Ovary (tissue), 10 donors: ENCODE measurements around the gene TNS4. TPM values are rescaled to one million over a fixed set of nuclear protein-coding genes. Genes with fewer than 3 reads are reported as not detected.
A peak's percentile ranks its signal among the peaks of the same experiment; 100 is the strongest.

Source experiments
- DNase-seq, 5 donors: peaks; one replicate each; pipeline ENCODE4 v3.0.0-alpha.2; 2019 to 2020
- H3K27ac ChIP-seq, 2 donors: fragments of 200-600 bp; one replicate each; pipeline versions ENCODE4 v1.5.1 to v1.8.0; 2019 to 2022
- H3K27me3 ChIP-seq: fragments of 200-600 bp; one replicate; pipeline ENCODE4 v1.8.0; 2022
- H3K36me3 ChIP-seq: fragments of 200-600 bp; sonication (generic); one replicate; pipeline ENCODE4 v1.5.1; 2019
- H3K4me1 ChIP-seq: one replicate; pipeline ENCODE4 v1.8.1; 2013; ENCODE audit warnings: mild to moderate bottlenecking, moderate library complexity; ENCODE audit not compliant: insufficient read depth
- H3K4me3 ChIP-seq: fragments of 200-600 bp; sonication (generic); one replicate; pipeline ENCODE4 v1.5.1; 2017
- H3K9me3 ChIP-seq, 2 donors: fragments of 200-600 bp in 1 of 2; sonication (generic) in 1 of 2; one replicate each; pipeline versions ENCODE4 v1.5.1 to v1.8.1; 2013 to 2019; ENCODE audit warnings: mild to moderate bottlenecking in 1 of 2, moderate library complexity in 1 of 2
- EP300 ChIP-seq: sonication (generic); formaldehyde crosslinking; IDR thresholded peaks from one replicate; pipeline ENCODE4 v1.6.1; 2017; ENCODE audit warnings: antibody characterized with exemption
- POLR2A ChIP-seq: fragments of 450-650 bp; IDR thresholded peaks from one replicate; pipeline ENCODE4 v1.6.1; 2017; ENCODE audit warnings: antibody characterized with exemption, mild to moderate bottlenecking, moderate library complexity
- WGBS, 3 donors: extraction: QIAGEN DNeasy Blood & Tissue Kit in 1 of 3; methylation state at CpG; one replicate each; pipeline versions ENCODE4 v1.1.5 to v1.1.7; 2013 to 2017; 5-methylcytosine and 5-hydroxymethylcytosine counted together
- intact Hi-C, 4 donors: fragments of 100-400 bp; cut with DNase I; formaldehyde crosslinking; loops; one replicate each; pipeline versions ENCODE4 v1.11.0 to v1.15.1; 2022 to 2023
- long read RNA-seq, 3 donors: library from polyadenylated mRNA in 2 of 3; unstranded in 2 of 3; transcript quantifications; one replicate each; pipeline ENCODE4 v2.0.0 and lab custom pipeline, GENCODE V29; 2021 to 2026
- polyA plus RNA-seq, 2 donors: library from polyadenylated mRNA; stranded (reverse); fragments of 200-250 nt in 1 of 2; fragments of 350-450 nt in 1 of 2; fragmentation: Illumina TruSeq in 1 of 2; extraction: RNeasy Lipid Tissue Mini Kit (QIAGEN cat#74804) in 1 of 2; gene quantifications; one replicate each; pipeline ENCODE4 v1.2.3, GENCODE V29; 2013 to 2014
- total RNA-seq, 7 donors: library from RNA; depleted of rRNA in 2 of 7; stranded (reverse); fragments of >200 nt in 2 of 7; fragmentation: NEBNext Ultra II Directional in 3 of 7; extraction: Animal tissue kit (Norgen Biotek cat#: 25700) in 3 of 7; gene quantifications; one replicate each; pipeline versions ENCODE4 v1.1.0 to v1.2.4, GENCODE V29; 2016 to 2023
- TF ChIP-seq, protein P1 (sequence below), 3 donors: fragments of 450-650 bp in 2 of 3; fragments of 200-600 bp in 1 of 3; IDR thresholded peaks; one replicate each; pipeline versions ENCODE4 v1.5.1 to v1.8.0; 2016 to 2022; ENCODE audit warnings: antibody characterized with exemption in 3 of 3, mild to moderate bottlenecking in 1 of 3
- donor health status: DM: no; HTN: no; CAD: no; lungs with moderate emphysema.
- donor health status: DM: no; HTN: no; CAD: no.
- donor health status: Bipolar disorder and iron deficiency.
- donor health status: DM: yes; HTN: yes; CAD: no.
- donor health status: DM: no; HTN: no; CAD: no.
- donor health status: DM: yes; HTN: yes; CAD: no.

Gene TNS4, protein sequence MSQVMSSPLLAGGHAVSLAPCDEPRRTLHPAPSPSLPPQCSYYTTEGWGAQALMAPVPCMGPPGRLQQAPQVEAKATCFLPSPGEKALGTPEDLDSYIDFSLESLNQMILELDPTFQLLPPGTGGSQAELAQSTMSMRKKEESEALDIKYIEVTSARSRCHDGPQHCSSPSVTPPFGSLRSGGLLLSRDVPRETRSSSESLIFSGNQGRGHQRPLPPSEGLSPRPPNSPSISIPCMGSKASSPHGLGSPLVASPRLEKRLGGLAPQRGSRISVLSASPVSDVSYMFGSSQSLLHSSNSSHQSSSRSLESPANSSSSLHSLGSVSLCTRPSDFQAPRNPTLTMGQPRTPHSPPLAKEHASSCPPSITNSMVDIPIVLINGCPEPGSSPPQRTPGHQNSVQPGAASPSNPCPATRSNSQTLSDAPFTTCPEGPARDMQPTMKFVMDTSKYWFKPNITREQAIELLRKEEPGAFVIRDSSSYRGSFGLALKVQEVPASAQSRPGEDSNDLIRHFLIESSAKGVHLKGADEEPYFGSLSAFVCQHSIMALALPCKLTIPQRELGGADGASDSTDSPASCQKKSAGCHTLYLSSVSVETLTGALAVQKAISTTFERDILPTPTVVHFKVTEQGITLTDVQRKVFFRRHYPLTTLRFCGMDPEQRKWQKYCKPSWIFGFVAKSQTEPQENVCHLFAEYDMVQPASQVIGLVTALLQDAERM
- total RNA-seq = 1 to 10 TPM in 1 of 7 donors, under 1 TPM in 2, not detected in 4; 0.13 to 6.2 (median 0.95) TPM
- under 1 TPM in 1 of 2 donors, not detected in 1; 0.13 TPM for polyA plus RNA-seq
- long read RNA-seq, donor 1 = 0 reads
- long read RNA-seq, donor 2 = 0 reads
- long read RNA-seq, donor 3, partial matches to known transcripts = 0 of 2 reads
- long read RNA-seq, donor 3, other reads (novel, unspliced or antisense) = 2 of 2 reads

DNA sequence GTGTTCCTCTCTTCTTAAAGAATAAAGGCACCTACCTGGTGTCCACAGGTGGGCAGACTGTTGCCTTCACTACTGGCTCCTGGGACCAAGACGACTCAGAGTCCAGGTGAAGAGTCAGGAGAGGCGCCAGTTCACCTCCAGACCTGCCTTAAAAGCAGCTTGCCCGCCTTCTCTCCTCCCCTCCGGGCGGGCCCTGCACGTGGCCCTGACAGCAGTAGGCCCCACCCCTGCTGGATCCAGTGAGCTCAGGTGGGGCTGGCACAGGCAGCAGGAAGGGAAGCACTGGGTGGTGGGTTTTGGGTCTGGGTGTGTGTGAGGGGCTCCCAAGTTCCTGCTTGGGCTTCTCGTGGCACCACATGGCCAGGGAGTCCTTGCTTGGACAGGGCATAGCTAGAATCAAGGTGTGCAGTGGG, at the start of gene TNS4:
Gene TNS4, minus strand, starts transcription at position 125 of the 413 bp plus-strand sequence. CDS start 5,198 bp downstream, outside the sequence.
- Histone ChIP-seq H3K4me1 (peaks cover 2% of the 10 kb centered on the region), H3K9me3 (no peaks in the 10 kb centered on the region), H3K4me3 (no peak within 1 kb of the TSS), H3K36me3 (no peaks in the 10 kb centered on the region), H3K27me3 (no peaks in the 10 kb centered on the region), H3K27ac (no peak within 1 kb of the TSS)
- intact Hi-C loops = no loop called here
- DNase-seq = no peak
- TF ChIP-seq EP300 (no peak), POLR2A (no peak)
- TF ChIP-seq, protein P1, sequence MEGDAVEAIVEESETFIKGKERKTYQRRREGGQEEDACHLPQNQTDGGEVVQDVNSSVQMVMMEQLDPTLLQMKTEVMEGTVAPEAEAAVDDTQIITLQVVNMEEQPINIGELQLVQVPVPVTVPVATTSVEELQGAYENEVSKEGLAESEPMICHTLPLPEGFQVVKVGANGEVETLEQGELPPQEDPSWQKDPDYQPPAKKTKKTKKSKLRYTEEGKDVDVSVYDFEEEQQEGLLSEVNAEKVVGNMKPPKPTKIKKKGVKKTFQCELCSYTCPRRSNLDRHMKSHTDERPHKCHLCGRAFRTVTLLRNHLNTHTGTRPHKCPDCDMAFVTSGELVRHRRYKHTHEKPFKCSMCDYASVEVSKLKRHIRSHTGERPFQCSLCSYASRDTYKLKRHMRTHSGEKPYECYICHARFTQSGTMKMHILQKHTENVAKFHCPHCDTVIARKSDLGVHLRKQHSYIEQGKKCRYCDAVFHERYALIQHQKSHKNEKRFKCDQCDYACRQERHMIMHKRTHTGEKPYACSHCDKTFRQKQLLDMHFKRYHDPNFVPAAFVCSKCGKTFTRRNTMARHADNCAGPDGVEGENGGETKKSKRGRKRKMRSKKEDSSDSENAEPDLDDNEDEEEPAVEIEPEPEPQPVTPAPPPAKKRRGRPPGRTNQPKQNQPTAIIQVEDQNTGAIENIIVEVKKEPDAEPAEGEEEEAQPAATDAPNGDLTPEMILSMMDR (IDR thresholded peaks at IDR 0.05) = no peak
- 80 to 92% (median 83%) methylated on average over 7 of the region's 7 CpGs for WGBS, 3 donors

DNA sequence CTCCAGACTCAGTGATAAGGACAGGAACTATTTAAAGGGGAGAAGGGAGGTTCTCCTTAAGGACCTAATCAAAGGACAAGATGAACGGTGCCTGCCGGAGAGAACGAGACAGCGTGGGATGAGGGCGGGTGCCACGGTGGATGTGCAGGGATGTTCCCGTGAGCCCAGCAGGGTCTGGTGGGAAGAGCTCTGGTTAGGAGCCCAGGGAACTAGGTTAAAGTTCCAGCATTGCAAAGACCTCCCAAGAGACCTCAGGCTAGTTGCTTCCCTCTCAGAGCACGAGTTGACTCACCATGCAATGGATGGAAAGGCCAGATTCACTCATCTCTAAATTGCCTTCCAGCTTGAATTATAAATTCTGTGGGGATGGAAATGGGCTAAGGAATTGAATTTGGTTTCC, 49.2 kb upstream of the TNS4 start:
- H3K4me3 ChIP-seq = no peak overlapping the region
- 17 to 23% (median 18%) methylated on average over 8 of the region's 8 CpGs for WGBS, 3 donors
- H3K9me3 ChIP-seq = no peaks in the 10 kb centered on the region
- H3K4me1 ChIP-seq = peaks cover 53% of the 10 kb centered on the region
- H3K27me3 ChIP-seq = no peaks in the 10 kb centered on the region
- no peaks in the 10 kb centered on the region for H3K36me3 ChIP-seq
- TF ChIP-seq, protein P1 (IDR thresholded peaks at IDR 0.05) = no peak
- peak; percentile 36 for TF ChIP-seq EP300
- TF ChIP-seq POLR2A = peak; percentile 35
- H3K27ac ChIP-seq = peak overlapping the region; percentile 73 to 82
- intact Hi-C loops = loop anchor here in 2 of 4 donors (5.0 to 10.0 kb wide), 3 partner anchors 108 to 246 kb away; partner anchors contain the start of genes IGFBP4 (in 1 of the 2) and RARA (in 1 of the 2)
- peak in 4 of 5 donors; percentile 59 to 81 (median 69) for DNase-seq

DNA sequence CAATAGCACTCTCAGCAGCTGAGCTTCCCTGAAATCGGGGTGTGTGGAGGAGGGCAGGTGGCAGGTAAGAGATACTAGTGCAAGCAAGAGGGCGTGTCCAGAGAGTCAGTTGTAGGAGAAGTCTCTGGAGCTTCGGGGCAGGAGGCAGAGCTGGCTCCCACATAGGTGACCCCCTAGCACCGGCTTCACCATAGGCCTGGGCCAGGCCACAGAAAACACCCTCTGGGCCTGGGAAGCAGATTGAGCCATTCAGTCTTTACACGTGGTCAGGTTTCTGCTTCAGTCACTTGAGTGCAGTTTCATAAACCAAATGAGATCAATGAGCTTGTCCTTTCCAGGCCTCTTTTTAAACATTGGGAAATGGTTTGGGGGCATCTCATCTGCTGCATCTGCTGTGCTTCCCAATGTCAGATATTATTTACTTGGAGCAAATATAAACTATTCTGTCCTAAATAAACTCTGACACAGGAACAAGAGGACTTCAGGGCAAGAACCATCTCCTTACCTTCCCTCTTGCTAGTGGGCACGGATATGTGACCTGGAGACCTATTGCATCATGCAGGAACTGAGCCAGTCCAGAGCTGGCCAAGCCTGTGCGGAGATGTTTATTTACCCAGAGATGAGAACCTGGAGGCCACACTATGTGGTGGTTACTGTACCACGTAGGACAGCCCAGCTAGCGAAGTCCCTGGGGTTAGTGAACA, 47.7 kb upstream of the TNS4 start:
- H3K27ac ChIP-seq = peak overlapping the region; percentile 3 to 71
- WGBS, 3 donors = 45 to 54% (median 50%) methylated on average over 9 of the region's 9 CpGs
- peaks cover 46% of the 10 kb centered on the region for H3K4me1 ChIP-seq

More for the DNA sequence above, 47.7 kb upstream of the TNS4 start:
- H3K4me3 ChIP-seq = no peak overlapping the region
- H3K9me3 ChIP-seq = no peaks in the 10 kb centered on the region
- intact Hi-C loops = loop anchor here in 1 of 4 donors (5.0 kb wide), 1 partner anchor 1513 kb away; no protein-coding TSS in a partner anchor
- no peaks in the 10 kb centered on the region for H3K27me3 ChIP-seq
- DNase-seq = peak in 3 of 5 donors; percentile 49 to 72 (median 57)
- TF ChIP-seq POLR2A = no peak
- TF ChIP-seq, protein P1 (IDR thresholded peaks at IDR 0.05) = no peak
- no peak for TF ChIP-seq EP300
- H3K36me3 ChIP-seq = no peaks in the 10 kb centered on the region
